Suprapubic skin (tissue), 3 donors: ENCODE results near the gene EPB41L2.

ENCODE experiments used
- POLR2A ChIP-seq, 2 donors: fragments of 450-650 bp; IDR thresholded peaks; one replicate each; pipeline ENCODE4 v1.6.1; 2017; ENCODE audit warnings: antibody characterized with exemption in 2 of 2, mild to moderate bottlenecking in 2 of 2, moderate library complexity in 2 of 2
- TF ChIP-seq, protein P1 (sequence below), 2 donors: fragments of 200-600 bp in 1 of 2; fragments of 450-650 bp in 1 of 2; sonication (generic) in 1 of 2; IDR thresholded peaks; one replicate each; pipeline ENCODE4 v1.5.1; 2016 to 2019; ENCODE audit warnings: antibody characterized with exemption in 2 of 2, mild to moderate bottlenecking in 1 of 2, moderate library complexity in 1 of 2

DNA sequence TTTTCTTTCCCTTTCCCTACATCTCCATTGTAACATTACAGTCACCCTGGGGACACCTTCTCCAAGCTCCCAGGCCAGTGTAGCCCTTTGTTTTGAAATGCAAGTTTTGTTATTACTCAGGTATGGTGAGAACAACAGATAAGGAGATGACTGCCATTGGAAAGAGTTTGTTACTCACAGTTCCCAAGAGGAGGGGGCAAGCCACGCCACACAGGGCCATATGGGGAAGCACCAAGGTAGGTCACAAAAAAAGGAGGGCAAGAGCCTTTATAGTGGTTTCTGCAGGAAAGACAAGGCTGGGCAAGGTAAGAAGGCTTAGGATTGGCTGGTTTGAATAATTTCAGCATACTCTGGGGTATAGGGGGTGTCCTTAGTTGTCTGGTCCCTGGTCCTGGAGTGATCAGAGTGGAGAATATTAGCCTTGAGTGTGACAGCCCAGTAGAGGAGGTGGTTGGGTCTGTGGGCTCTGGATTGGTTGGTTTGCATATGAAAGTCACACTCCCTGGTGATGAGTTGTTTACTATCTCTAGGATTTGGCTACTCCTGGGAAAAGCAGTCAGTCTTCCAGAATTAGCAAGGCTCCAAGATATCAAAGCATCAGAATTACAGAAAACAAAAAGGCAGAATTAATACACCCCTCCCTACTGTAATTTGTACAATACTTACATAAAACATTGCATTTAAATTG, 268.9 kb downstream of the EPB41L2 start:
- TF ChIP-seq POLR2A (IDR thresholded peaks at IDR 0.05), result no peak
- TF ChIP-seq, protein P1, sequence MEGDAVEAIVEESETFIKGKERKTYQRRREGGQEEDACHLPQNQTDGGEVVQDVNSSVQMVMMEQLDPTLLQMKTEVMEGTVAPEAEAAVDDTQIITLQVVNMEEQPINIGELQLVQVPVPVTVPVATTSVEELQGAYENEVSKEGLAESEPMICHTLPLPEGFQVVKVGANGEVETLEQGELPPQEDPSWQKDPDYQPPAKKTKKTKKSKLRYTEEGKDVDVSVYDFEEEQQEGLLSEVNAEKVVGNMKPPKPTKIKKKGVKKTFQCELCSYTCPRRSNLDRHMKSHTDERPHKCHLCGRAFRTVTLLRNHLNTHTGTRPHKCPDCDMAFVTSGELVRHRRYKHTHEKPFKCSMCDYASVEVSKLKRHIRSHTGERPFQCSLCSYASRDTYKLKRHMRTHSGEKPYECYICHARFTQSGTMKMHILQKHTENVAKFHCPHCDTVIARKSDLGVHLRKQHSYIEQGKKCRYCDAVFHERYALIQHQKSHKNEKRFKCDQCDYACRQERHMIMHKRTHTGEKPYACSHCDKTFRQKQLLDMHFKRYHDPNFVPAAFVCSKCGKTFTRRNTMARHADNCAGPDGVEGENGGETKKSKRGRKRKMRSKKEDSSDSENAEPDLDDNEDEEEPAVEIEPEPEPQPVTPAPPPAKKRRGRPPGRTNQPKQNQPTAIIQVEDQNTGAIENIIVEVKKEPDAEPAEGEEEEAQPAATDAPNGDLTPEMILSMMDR (IDR thresholded peaks at IDR 0.05), result no peak
